ENCODE data around the gene KRR1. TPM values are rescaled to one million over a fixed set of nuclear protein-coding genes. Genes with fewer than 3 reads are reported as not detected.
"Not testable (repeated sequence)": the region's sequence is repeated elsewhere in the genome, so short reads cannot be mapped to it uniquely, and the experiment has no call there.

Gene KRR1
- total RNA-seq, 5 donors from 2014 or later (not counting 1 experiment from before 2014, with no cell fraction given), result 53.7 to 122 (median 66.5) TPM

DNA sequence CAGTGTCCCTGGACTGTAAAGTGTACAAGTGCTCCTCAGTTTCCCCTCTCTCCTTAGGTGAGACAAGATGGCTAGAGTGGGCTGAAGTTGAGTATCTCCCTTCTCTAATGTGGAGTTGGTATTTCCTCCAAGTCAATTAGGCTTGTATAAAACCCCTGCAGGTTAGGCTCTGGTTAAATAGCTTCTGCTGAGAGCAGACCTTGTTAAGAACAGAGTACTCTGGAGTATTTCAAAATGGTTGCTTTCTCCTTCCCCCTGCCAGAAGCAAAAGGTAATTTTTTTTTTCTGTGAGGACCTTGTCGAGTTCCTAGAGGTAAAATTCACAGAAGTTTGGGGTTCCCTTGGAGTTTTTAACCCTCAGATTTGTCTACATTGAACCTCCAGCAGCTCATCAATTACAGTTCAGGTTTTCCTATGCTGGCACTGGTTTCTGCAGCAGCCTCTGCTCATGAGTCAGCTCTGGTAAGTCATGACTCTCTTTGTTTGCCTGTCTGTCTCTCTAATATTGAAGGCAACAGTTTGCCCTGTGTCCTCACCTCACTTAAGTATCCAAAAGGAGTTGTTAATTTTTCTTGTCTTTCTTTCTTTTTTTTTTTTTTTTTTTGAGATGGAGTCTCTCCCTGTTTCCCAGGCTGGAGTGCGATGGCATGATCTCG lies 58.6 kb downstream of the KRR1 start:
- H3K4me3 ChIP-seq (ENCODE audit: control insufficient read depth in 1 of 2, extremely low read depth in 1 of 2, low read length in 1 of 2), result no peak overlapping the region
- H3K27ac ChIP-seq (ENCODE audit: low read length), result no peak overlapping the region
- H3K27ac Mint-ChIP-seq, result no peak overlapping the region
- no peak for DNase-seq
- no peak for ATAC-seq (replicated peaks in 1 of 4)
- no peaks in the 10 kb centered on the region for H3K9me3 Mint-ChIP-seq
- CTCF ChIA-PET, result interaction anchor here in 1 of 2 donors (0.7 kb wide), 1 partner anchor 21 kb away, joined by 4 read pairs; no protein-coding TSS in a partner anchor
- no peaks in the 10 kb centered on the region for H3K9me3 ChIP-seq
- H3K4me1 Mint-ChIP-seq, result peaks cover 19 to 21% (median 20%) of the 10 kb centered on the region in 3 donors
- WGBS (ENCODE audit: insufficient coverage), result no CpG with 5 or more reads among the region's 3 CpGs
- H3K4me1 ChIP-seq (ENCODE audit: control insufficient read depth in 1 of 2, extremely low read depth in 1 of 2, insufficient read depth in 2 of 2, low read length in 2 of 2), result peaks cover 3 to 8% of the 10 kb centered on the region in 2 experiments
- no peaks in the 10 kb centered on the region for H3K36me3 ChIP-seq (ENCODE audit: control insufficient read depth in 2 of 2, extremely low read depth in 1 of 2, insufficient read depth in 1 of 2, low read length in 1 of 2)
- H3K36me3 Mint-ChIP-seq, result peaks cover 2% of the 10 kb centered on the region
- POLR2A ChIA-PET, result interaction anchor here (0.5 to 0.7 kb wide), 3 partner anchors 16 to 635 kb away, joined by 3 to 5 read pairs (median 3); no protein-coding TSS in a partner anchor
- H3K4me3 Mint-ChIP-seq, result no peak overlapping the region
- H3K27me3 Mint-ChIP-seq, result no peaks in the 10 kb centered on the region
- no peaks in the 10 kb centered on the region for H3K27me3 ChIP-seq (replicated peaks in 1 of 2; ENCODE audit: control insufficient read depth in 2 of 2, extremely low read depth in 1 of 2, insufficient read depth in 2 of 2, low read length in 1 of 2)

DNA sequence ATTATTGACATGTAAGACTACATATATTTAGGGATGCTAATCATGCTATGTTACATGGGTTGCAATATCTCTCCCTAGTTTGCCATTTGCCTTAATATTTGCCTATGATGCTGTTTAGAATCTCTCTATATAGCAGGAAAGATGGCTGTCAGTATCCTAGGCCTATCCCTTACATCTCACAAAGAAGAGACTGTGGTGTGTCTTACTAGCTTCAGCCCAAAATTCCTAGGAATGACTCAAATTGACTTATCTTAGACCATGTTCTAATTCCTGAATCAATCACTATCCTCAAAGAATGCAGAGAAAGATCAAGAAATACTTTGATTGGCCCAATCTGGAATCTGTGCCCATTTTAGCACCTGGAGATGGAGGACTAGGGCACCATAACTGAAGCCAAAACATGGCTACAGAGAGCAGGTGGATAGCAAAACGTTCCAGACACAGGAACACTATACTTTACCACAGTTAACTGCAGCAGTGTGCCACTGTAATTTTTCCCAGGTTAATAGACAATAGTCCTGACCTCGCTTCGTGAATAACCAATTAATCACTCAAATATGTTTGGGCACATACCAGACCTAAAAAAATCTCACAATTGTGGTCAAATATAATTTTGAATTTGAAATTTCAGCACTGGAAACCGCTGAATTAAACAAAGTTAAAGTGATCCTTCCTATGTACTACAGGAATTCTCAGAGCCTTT lies 63.6 kb downstream of the KRR1 start:
- Histone ChIP-seq H3K36me3 (ENCODE audit: control insufficient read depth in 2 of 2, extremely low read depth in 1 of 2, insufficient read depth in 1 of 2, low read length in 1 of 2) (no peaks in the 10 kb centered on the region), H3K4me1 (ENCODE audit: control insufficient read depth in 1 of 2, extremely low read depth in 1 of 2, insufficient read depth in 2 of 2, low read length in 2 of 2) (no peaks in the 10 kb centered on the region), H3K4me3 (ENCODE audit: control insufficient read depth in 1 of 2, extremely low read depth in 1 of 2, low read length in 1 of 2) (no peak overlapping the region), H3K9me3 (no peaks in the 10 kb centered on the region), H3K27me3 (replicated peaks in 1 of 2; ENCODE audit: control insufficient read depth in 2 of 2, extremely low read depth in 1 of 2, insufficient read depth in 2 of 2, low read length in 1 of 2) (no peaks in the 10 kb centered on the region), H3K27ac (ENCODE audit: low read length) (no peak overlapping the region)
- Mint-ChIP-seq H3K27me3 (no peaks in the 10 kb centered on the region), H3K27ac (no peak overlapping the region), H3K4me3 (no peak overlapping the region), H3K36me3 (no peaks in the 10 kb centered on the region), H3K4me1 (no peaks in the 10 kb centered on the region), H3K9me3 (no peaks in the 10 kb centered on the region)
- POLR2A ChIA-PET, result interaction anchor here (0.7 to 1.1 kb wide), 2 partner anchors 47 to 156 kb away, joined by 3 to 6 read pairs; no protein-coding TSS in a partner anchor
- CTCF ChIA-PET, result no interaction called here
- no peak for DNase-seq
- ATAC-seq (replicated peaks in 1 of 4), result no peak
- WGBS (ENCODE audit: insufficient coverage), result no CpG with 5 or more reads among the region's 4 CpGs

DNA sequence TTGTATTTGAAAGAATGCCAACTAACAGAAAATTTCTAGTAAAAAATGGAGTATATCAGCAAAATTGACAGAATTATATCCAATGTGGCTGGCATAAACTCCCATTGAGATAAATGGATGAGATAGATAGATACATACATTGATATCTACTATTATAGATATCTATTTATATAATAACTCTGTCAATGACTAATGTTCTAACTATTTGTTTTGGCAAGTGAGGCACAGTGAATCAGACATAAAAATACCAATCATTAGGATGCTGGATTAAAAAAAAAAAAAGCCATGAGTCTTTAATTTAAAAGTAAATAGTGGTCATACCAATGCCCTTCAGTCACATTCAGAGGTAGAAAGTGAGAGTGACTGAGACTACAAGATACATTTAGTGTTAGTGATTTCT lies 64.6 kb downstream of the KRR1 start:
- H3K4me3 ChIP-seq (ENCODE audit: control insufficient read depth in 1 of 2, extremely low read depth in 1 of 2, low read length in 1 of 2), result no peak overlapping the region
- Mint-ChIP-seq H3K4me3 (no peak overlapping the region), H3K27ac (no peak overlapping the region), H3K4me1 (no peaks in the 10 kb centered on the region), H3K9me3 (no peaks in the 10 kb centered on the region), H3K36me3 (no peaks in the 10 kb centered on the region), H3K27me3 (peaks cover 3 to 7% of the 10 kb centered on the region in 2 donors)
- CTCF ChIA-PET, result no interaction called here
- H3K36me3 ChIP-seq (ENCODE audit: control insufficient read depth in 2 of 2, extremely low read depth in 1 of 2, insufficient read depth in 1 of 2, low read length in 1 of 2), result no peaks in the 10 kb centered on the region
- DNase-seq (no peak), ATAC-seq (replicated peaks in 1 of 4) (no peak)
- no peaks in the 10 kb centered on the region for H3K4me1 ChIP-seq (ENCODE audit: control insufficient read depth in 1 of 2, extremely low read depth in 1 of 2, insufficient read depth in 2 of 2, low read length in 2 of 2)
- no peaks in the 10 kb centered on the region for H3K9me3 ChIP-seq
- peaks cover 0 to 3% of the 10 kb centered on the region in 2 experiments for H3K27me3 ChIP-seq (replicated peaks in 1 of 2; ENCODE audit: control insufficient read depth in 2 of 2, extremely low read depth in 1 of 2, insufficient read depth in 2 of 2, low read length in 1 of 2)
- POLR2A ChIA-PET, result interaction anchor here in 1 of 2 donors (0.7 kb wide), 1 partner anchor 155 kb away, joined by 6 read pairs; no protein-coding TSS in a partner anchor
- no peak overlapping the region for H3K27ac ChIP-seq (ENCODE audit: low read length)

DNA sequence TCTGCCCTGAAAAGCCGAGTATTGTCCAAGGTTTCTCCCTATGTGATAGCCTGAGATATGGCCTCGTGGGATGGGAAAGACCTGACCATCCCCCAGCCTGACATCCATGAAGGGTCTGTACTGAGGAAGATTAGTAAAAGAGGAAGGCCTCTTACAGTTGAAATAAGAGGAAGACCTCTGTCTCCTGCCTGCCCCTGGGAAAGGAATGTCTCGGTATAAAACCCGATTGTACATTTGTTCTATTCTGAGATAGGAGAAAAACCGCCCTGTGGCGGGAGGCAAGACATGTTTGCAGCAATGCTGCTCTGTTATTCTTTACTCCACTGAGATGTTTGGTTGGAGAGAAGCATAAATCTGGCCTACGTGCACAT lies 66.3 kb downstream of the KRR1 start:
- H3K9me3 ChIP-seq; POLR2A ChIA-PET; H3K4me1 Mint-ChIP-seq; DNase-seq; ATAC-seq (replicated peaks in 1 of 4); H3K27me3 ChIP-seq (replicated peaks in 1 of 2; ENCODE audit: control insufficient read depth in 2 of 2, extremely low read depth in 1 of 2, insufficient read depth in 2 of 2, low read length in 1 of 2); H3K4me3 ChIP-seq (ENCODE audit: control insufficient read depth in 1 of 2, extremely low read depth in 1 of 2, low read length in 1 of 2); H3K27ac Mint-ChIP-seq; H3K27ac ChIP-seq (ENCODE audit: low read length); H3K4me1 ChIP-seq (ENCODE audit: control insufficient read depth in 1 of 2, extremely low read depth in 1 of 2, insufficient read depth in 2 of 2, low read length in 2 of 2); CTCF ChIA-PET; H3K9me3 Mint-ChIP-seq; H3K36me3 Mint-ChIP-seq; H3K4me3 Mint-ChIP-seq; H3K36me3 ChIP-seq (ENCODE audit: control insufficient read depth in 2 of 2, extremely low read depth in 1 of 2, insufficient read depth in 1 of 2, low read length in 1 of 2): not testable (repeated sequence)
- 73% methylated on average over 3 of the region's 7 CpGs for WGBS (ENCODE audit: insufficient coverage)
- H3K27me3 Mint-ChIP-seq, result peaks cover 4 to 13% of the 10 kb centered on the region in 2 donors

DNA sequence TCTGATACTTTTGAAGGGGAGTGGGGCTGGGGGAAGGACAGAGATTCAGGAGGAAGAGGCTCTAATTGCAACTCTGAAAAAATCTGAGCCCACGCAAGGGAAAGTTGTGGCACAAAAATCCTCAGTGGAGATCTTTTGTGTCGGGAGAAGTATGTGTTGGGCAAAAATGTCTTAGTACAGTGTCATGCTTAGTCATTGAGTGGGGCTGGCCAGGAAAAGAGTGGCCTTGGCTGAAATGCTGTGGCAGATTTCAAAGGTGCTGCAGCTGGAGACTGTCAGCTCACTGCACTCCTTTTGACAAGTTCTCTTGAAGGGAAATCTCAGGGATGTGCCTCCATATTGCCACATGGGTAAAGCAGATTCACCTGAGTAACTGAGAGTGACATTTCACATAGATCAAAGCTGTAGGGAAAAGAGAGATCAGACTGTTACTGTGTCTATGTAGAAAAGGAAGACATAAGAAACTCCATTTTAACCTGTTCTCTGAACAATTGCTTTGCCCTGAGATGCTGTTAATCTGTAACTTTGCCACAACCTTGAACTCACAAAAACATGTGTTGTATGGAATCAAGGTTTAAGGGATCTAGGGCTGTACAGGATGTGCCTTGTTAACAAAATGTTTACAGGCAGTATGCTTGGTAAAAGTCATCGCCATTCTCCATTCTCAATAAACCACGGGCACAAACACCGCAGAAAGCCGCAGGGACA lies 66.8 kb downstream of the KRR1 start:
- H3K27ac Mint-ChIP-seq, result no peak overlapping the region
- no peaks in the 10 kb centered on the region for H3K9me3 ChIP-seq
- POLR2A ChIA-PET, result no interaction called here

DNA sequence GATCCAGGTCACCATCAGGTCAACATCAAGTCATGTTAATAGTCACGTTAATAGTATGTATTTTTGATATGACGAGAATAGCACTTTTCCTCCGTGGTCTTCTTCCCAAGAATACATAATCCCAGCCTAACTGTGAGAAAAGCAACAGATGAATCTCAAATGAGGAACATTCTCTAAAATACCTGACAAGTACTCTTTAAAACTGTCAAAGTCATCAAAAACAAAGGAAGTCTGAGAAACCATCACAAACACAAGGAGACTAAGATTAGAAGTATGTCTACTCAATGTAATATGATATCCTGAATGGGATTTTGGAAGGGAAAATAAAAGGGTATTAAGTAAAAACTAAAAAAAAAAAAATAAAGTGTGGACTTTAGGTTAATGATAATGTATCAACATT lies 67.7 kb downstream of the KRR1 start:
- no peaks in the 10 kb centered on the region for H3K36me3 ChIP-seq (ENCODE audit: control insufficient read depth in 2 of 2, extremely low read depth in 1 of 2, insufficient read depth in 1 of 2, low read length in 1 of 2)
- H3K27me3 ChIP-seq (replicated peaks in 1 of 2; ENCODE audit: control insufficient read depth in 2 of 2, extremely low read depth in 1 of 2, insufficient read depth in 2 of 2, low read length in 1 of 2), result peaks cover 0 to 7% of the 10 kb centered on the region in 2 experiments
- peaks cover 4% of the 10 kb centered on the region for H3K36me3 Mint-ChIP-seq
- POLR2A ChIA-PET, result no interaction called here
- no CpG with 5 or more reads among the region's 3 CpGs for WGBS (ENCODE audit: insufficient coverage)
- H3K9me3 ChIP-seq, result no peaks in the 10 kb centered on the region
- H3K27me3 Mint-ChIP-seq, result peaks cover 4 to 13% of the 10 kb centered on the region in 2 donors
- CTCF ChIA-PET, result no interaction called here
- H3K27ac ChIP-seq (ENCODE audit: low read length), result no peak overlapping the region
- peaks cover 0 to 4% (median 2%) of the 10 kb centered on the region in 3 donors for H3K9me3 Mint-ChIP-seq
- H3K27ac Mint-ChIP-seq, result no peak overlapping the region
- H3K4me3 ChIP-seq (ENCODE audit: control insufficient read depth in 1 of 2, extremely low read depth in 1 of 2, low read length in 1 of 2), result no peak overlapping the region
- ATAC-seq (replicated peaks in 1 of 4) (no peak), DNase-seq (no peak)
- H3K4me1 Mint-ChIP-seq, result peaks cover 0 to 4% (median 2%) of the 10 kb centered on the region in 3 donors
- no peaks in the 10 kb centered on the region for H3K4me1 ChIP-seq (ENCODE audit: control insufficient read depth in 1 of 2, extremely low read depth in 1 of 2, insufficient read depth in 2 of 2, low read length in 2 of 2)
- H3K4me3 Mint-ChIP-seq, result no peak overlapping the region

More for the DNA sequence above, 66.8 kb downstream of the KRR1 start:
- H3K36me3 ChIP-seq (ENCODE audit: control insufficient read depth in 2 of 2, extremely low read depth in 1 of 2, insufficient read depth in 1 of 2, low read length in 1 of 2), result no peaks in the 10 kb centered on the region
- H3K4me3 ChIP-seq (ENCODE audit: control insufficient read depth in 1 of 2, extremely low read depth in 1 of 2, low read length in 1 of 2), result no peak overlapping the region
- no peak for DNase-seq
- Mint-ChIP-seq H3K4me3 (no peak overlapping the region), H3K4me1 (no peaks in the 10 kb centered on the region), H3K27me3 (peaks cover 4 to 13% of the 10 kb centered on the region in 2 donors), H3K36me3 (peaks cover 4% of the 10 kb centered on the region), H3K9me3 (peaks cover 0 to 4% (median 2%) of the 10 kb centered on the region in 3 donors)
- WGBS (ENCODE audit: insufficient coverage), result 90% methylated on average over 2 of the region's 6 CpGs
- H3K4me1 ChIP-seq (ENCODE audit: control insufficient read depth in 1 of 2, extremely low read depth in 1 of 2, insufficient read depth in 2 of 2, low read length in 2 of 2), result no peaks in the 10 kb centered on the region
- peaks cover 0 to 7% of the 10 kb centered on the region in 2 experiments for H3K27me3 ChIP-seq (replicated peaks in 1 of 2; ENCODE audit: control insufficient read depth in 2 of 2, extremely low read depth in 1 of 2, insufficient read depth in 2 of 2, low read length in 1 of 2)
- H3K27ac ChIP-seq (ENCODE audit: low read length), result no peak overlapping the region
- ATAC-seq (replicated peaks in 1 of 4), result no peak
- CTCF ChIA-PET, result no interaction called here
